T-cell (primary cell): ENCODE data around the gene CDH8. TPM values are rescaled to one million over a fixed set of nuclear protein-coding genes. Genes with fewer than 3 reads are reported as not detected.

Experiments
- ATAC-seq, 4 experiments: fragments of 200-7000 bp in 3 of 4; fragments of 150-1000 bp in 1 of 4; cut with Tn5 transposase; replicated peaks in 1 of 4; 1 replicate in 3 of 4; 2 replicates in 1 of 4; pipeline ENCODE4 v1.10.0; 2021; ENCODE audit warnings: moderate library complexity in 3 of 4, mild to moderate bottlenecking in 2 of 4, moderate number of reproducible peaks in 1 of 4
- CTCF ChIA-PET, 2 donors: fragments of 300-600 bp; sonication (Branson Sonifier 250); formaldehyde crosslinking; loops; one replicate each; lab custom pipeline; 2022; ENCODE audit warnings: antibody characterized with exemption in 2 of 2; lab: Charles Lee
- POLR2A ChIA-PET, 2 donors: fragments of 300-600 bp; sonication (Branson Sonifier 250); formaldehyde crosslinking; loops; one replicate each; lab custom pipeline; 2022; ENCODE audit warnings: antibody characterized with exemption in 2 of 2; lab: Charles Lee
- DNase-seq, 35 experiments: peaks; one replicate each; pipeline versions ENCODE4 v3.0.0 to v3.0.0-alpha.2; 2013 to 2023
- H3K27ac ChIP-seq: one replicate; pipeline ENCODE4 v1.5.1; 2013; ENCODE audit warnings: low read length
- H3K27me3 ChIP-seq, 2 experiments: replicated peaks in 1 of 2; 1 replicate in 1 of 2; 2 replicates in 1 of 2; pipeline versions ENCODE4 v1.6.1 to v1.7.0; 2013; ENCODE audit warnings: low read length in 1 of 2, mixed read lengths in 1 of 2; ENCODE audit not compliant: control insufficient read depth in 2 of 2, insufficient read depth in 2 of 2; ENCODE audit errors: extremely low read depth in 1 of 2
- H3K36me3 ChIP-seq, 2 donors: 1 replicate in 1 of 2; 2 replicates in 1 of 2; pipeline versions ENCODE4 v1.6.1 to v1.7.0; 2013; ENCODE audit warnings: low read length in 1 of 2; ENCODE audit not compliant: control insufficient read depth in 2 of 2, insufficient read depth in 1 of 2; ENCODE audit errors: extremely low read depth in 1 of 2
- H3K4me1 ChIP-seq, 2 experiments: 1 replicate in 1 of 2; 2 replicates in 1 of 2; pipeline versions ENCODE4 v1.6.1 to v1.7.0; 2013; ENCODE audit warnings: low read length in 2 of 2, mixed read lengths in 1 of 2; ENCODE audit not compliant: insufficient read depth in 2 of 2, control insufficient read depth in 1 of 2; ENCODE audit errors: extremely low read depth in 1 of 2
- H3K4me3 ChIP-seq, 2 donors: 1 replicate in 1 of 2; 2 replicates in 1 of 2; pipeline versions ENCODE4 v1.5.1 to v1.7.0; 2013; ENCODE audit warnings: mild to moderate bottlenecking in 2 of 2, low read length in 1 of 2, moderate library complexity in 1 of 2; ENCODE audit not compliant: control insufficient read depth in 1 of 2; ENCODE audit errors: extremely low read depth in 1 of 2
- H3K9me3 ChIP-seq: 2 replicates; pipeline ENCODE4 v1.7.0; 2013
- H3K27ac Mint-ChIP-seq, 2 donors: one replicate each; pipeline ENCODE4 v1.8.0; 2020 to 2021; ENCODE audit warnings: mild to moderate bottlenecking in 2 of 2, mixed read lengths in 2 of 2
- H3K27me3 Mint-ChIP-seq, 2 donors: one replicate each; pipeline ENCODE4 v1.8.0; 2021 to 2022; ENCODE audit warnings: mixed read lengths in 2 of 2
- H3K36me3 Mint-ChIP-seq: one replicate; pipeline ENCODE4 v1.8.0; 2021; ENCODE audit warnings: mixed read lengths
- H3K4me1 Mint-ChIP-seq, 3 donors: one replicate each; pipeline ENCODE4 v1.8.0; 2020 to 2022; ENCODE audit warnings: mixed read lengths in 3 of 3, mild to moderate bottlenecking in 1 of 3
- H3K4me3 Mint-ChIP-seq, 3 donors: one replicate each; pipeline ENCODE4 v1.8.0; 2020 to 2022; ENCODE audit warnings: mild to moderate bottlenecking in 3 of 3, mixed read lengths in 3 of 3, moderate library complexity in 3 of 3
- H3K9me3 Mint-ChIP-seq, 3 donors: one replicate each; pipeline ENCODE4 v1.8.0; 2020 to 2022; ENCODE audit warnings: mixed read lengths in 3 of 3
- WGBS: methylation state at CpG from one replicate; pipeline ENCODE4 v1.1.5; 2013; ENCODE audit warnings: missing lambda C conversion rate; ENCODE audit not compliant: insufficient coverage; 5-methylcytosine and 5-hydroxymethylcytosine counted together
- total RNA-seq, 35 experiments: library from RNA in 6 of 35; stranded (reverse) in 6 of 35; fragments of 120-200 nt in 1 of 35; gene quantifications; one replicate each; pipeline versions ENCODE4 v1.2.1 to v1.2.4 and lab custom pipeline; 2013 to 2026

CDH8 gene
- total RNA-seq (1 to 10 TPM in 1 of 5 donors, under 1 TPM in 1, not detected in 3; 0.39 to 1.0 TPM), total RNA-seq (lab: John Stamatoyannopoulos, UW) (0 to 0.20 (median 0) reads per million in 29 experiments)
- total RNA-seq (2013) = not detected

DNA sequence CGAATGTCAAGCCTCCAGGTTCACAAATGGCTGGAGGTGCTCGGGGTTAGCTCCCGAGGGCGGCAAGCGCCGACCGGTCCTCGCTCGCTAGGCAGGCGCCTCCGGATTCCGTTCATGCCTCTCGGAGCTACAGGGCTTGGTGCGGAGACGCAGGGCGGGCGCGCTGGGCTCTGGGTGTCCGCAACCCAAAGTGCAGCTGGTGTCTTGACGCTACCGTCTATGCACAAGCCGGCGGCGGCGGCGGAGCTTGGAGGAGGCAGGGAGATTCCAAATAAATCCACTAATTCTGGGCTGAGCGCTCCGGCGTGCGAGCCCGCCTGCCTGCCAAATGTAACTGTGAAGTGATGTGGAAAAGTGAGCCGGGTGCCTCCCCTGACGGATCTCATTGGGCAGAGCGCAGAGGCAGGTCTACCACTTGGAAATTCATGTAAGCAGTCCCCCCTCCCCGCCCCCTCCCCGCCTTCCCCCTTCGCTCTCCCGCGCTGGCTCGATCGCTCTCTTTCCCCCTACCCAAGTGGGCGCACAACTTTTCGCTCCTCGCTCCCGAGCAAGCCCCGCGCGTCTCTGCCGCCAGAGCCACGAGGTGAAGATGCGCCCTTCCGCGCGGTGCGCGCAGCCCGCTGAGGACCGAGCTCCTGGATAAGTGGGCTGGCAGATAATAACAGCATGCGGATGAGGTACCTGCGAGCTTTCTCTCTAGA, at the start of gene CDH8:
TSS of gene CDH8 (minus strand) at position 338 of the 701 bp plus-strand sequence. CDS start 15,035 bp downstream, outside the sequence.
- H3K9me3 ChIP-seq = no peaks in the 10 kb centered on the region
- no peak within 1 kb of the TSS for H3K27ac Mint-ChIP-seq
- DNase-seq = no peak
- H3K4me3 Mint-ChIP-seq = no peak within 1 kb of the TSS
- H3K4me1 Mint-ChIP-seq = no peaks in the 10 kb centered on the region
- H3K4me1 ChIP-seq = no peaks in the 10 kb centered on the region
- no peak for ATAC-seq
- peaks cover 12 to 29% of the 10 kb centered on the region in 2 experiments for H3K27me3 ChIP-seq
- peaks cover 13 to 27% (median 14%) of the 10 kb centered on the region in 3 donors for H3K9me3 Mint-ChIP-seq
- WGBS = 11% methylated on average over 43 of the region's 60 CpGs
- H3K4me3 ChIP-seq = no peak within 1 kb of the TSS
- CTCF ChIA-PET = no interaction called here
- H3K36me3 ChIP-seq = no peaks in the 10 kb centered on the region
- peaks cover 18 to 24% of the 10 kb centered on the region in 2 donors for H3K27me3 Mint-ChIP-seq
- POLR2A ChIA-PET = no interaction called here
- no peak within 1 kb of the TSS for H3K27ac ChIP-seq
- H3K36me3 Mint-ChIP-seq = no peaks in the 10 kb centered on the region

DNA sequence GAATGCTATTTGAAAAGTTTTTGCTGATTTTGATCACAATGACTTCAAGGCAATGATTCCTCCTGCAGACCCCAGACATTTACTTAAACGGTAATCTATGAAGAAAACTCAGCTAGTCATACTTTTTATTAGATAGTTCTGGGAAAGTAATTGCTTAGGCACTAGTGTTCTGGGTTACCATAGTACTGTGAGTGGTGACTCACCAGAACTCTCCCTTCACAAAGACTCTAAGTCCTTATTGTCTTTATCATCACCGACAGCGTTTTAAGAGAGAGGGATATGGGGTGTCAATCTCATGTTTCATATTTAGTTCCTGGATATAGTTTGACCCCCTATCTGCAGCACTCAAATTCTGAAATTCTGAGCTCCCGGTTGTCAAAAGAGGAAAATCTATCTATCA, 43.0 kb upstream of the CDH8 start:
- DNase-seq (no peak), ATAC-seq (no peak)
- ChIA-PET CTCF (no interaction called here), POLR2A (no interaction called here)
- no peak overlapping the region for H3K27ac Mint-ChIP-seq
- H3K4me1 ChIP-seq = no peaks in the 10 kb centered on the region
- H3K9me3 Mint-ChIP-seq = peaks cover 6 to 28% (median 22%) of the 10 kb centered on the region in 3 donors
- 80% methylated on average over 1 of the region's 4 CpGs for WGBS
- no peak overlapping the region for H3K27ac ChIP-seq
- H3K36me3 Mint-ChIP-seq = no peaks in the 10 kb centered on the region
- H3K36me3 ChIP-seq = no peaks in the 10 kb centered on the region
- no peaks in the 10 kb centered on the region for H3K9me3 ChIP-seq
- no peak overlapping the region for H3K4me3 ChIP-seq
- H3K27me3 ChIP-seq = no peaks in the 10 kb centered on the region
- no peaks in the 10 kb centered on the region for H3K27me3 Mint-ChIP-seq
- no peak overlapping the region for H3K4me3 Mint-ChIP-seq
- no peaks in the 10 kb centered on the region for H3K4me1 Mint-ChIP-seq

GRCh38 chr16:62077998-62078397, 41.8 kb upstream of the CDH8 start:
- Histone ChIP-seq H3K4me1 (no peaks in the 10 kb centered on the region), H3K36me3 (no peaks in the 10 kb centered on the region), H3K27ac (no peak overlapping the region), H3K4me3 (no peak overlapping the region), H3K27me3 (no peaks in the 10 kb centered on the region), H3K9me3 (no peaks in the 10 kb centered on the region)
- ATAC-seq (no peak), DNase-seq (no peak)
- no peak overlapping the region for H3K4me3 Mint-ChIP-seq
- H3K9me3 Mint-ChIP-seq = peaks cover 10 to 38% (median 24%) of the 10 kb centered on the region in 3 donors
- ChIA-PET CTCF (no interaction called here), POLR2A (no interaction called here)
- no peaks in the 10 kb centered on the region for H3K27me3 Mint-ChIP-seq
- no peak overlapping the region for H3K27ac Mint-ChIP-seq
- H3K4me1 Mint-ChIP-seq = no peaks in the 10 kb centered on the region
- no peaks in the 10 kb centered on the region for H3K36me3 Mint-ChIP-seq
- 38% methylated on average over 2 of the region's 4 CpGs for WGBS

DNA sequence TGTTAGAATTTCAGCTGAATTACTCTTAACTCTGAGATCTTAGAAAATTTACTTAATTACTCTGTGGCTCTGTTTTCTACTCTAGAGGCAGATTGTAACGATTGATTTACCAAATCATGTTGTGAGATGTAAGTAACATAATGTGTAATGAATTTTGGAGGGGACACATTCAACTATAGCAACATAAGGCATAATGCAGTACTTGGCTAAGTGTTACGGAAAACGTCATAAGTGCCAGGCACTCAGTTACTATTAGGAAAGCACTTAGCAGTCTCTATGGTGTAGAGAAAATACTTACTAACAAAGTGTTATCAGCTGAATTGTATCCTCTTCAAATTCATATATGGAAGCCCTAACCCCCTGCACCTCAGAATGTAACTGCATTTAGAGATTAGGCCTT, 40.6 kb upstream of the CDH8 start:
- no peaks in the 10 kb centered on the region for H3K9me3 ChIP-seq
- Mint-ChIP-seq H3K27ac (no peak overlapping the region), H3K27me3 (no peaks in the 10 kb centered on the region), H3K36me3 (no peaks in the 10 kb centered on the region), H3K9me3 (peaks cover 19 to 33% (median 19%) of the 10 kb centered on the region in 3 donors), H3K4me3 (no peak overlapping the region), H3K4me1 (no peaks in the 10 kb centered on the region)
- H3K27ac ChIP-seq = no peak overlapping the region
- ChIA-PET CTCF (no interaction called here), POLR2A (interaction anchor here in 1 of 2 donors (0.5 kb wide), 1 partner anchor 25 kb away, joined by 3 read pairs; no protein-coding TSS in a partner anchor)
- no peak overlapping the region for H3K4me3 ChIP-seq
- no peak for DNase-seq
- H3K4me1 ChIP-seq = no peaks in the 10 kb centered on the region
- no peak for ATAC-seq
- no CpG with 5 or more reads among the region's 3 CpGs for WGBS
- no peaks in the 10 kb centered on the region for H3K27me3 ChIP-seq
- no peaks in the 10 kb centered on the region for H3K36me3 ChIP-seq

DNA sequence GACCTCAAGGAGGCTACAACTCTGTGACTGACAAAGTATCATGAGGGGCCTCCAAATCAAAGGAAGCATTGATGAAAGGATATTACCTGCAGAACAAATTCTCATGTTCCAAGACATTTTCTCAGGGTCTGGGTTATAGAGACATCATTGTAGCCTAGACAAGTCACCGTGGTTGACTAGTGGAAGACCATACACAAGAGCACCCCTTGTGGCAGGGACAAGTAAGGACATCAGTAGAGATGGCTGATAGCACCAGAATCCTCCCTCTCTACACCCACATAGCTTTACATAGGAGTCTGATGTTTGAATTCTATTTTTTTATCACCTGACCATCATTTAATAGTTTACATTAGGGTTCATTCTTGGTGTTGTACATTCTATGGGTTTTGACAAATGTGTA, 32.5 kb upstream of the CDH8 start:
- Mint-ChIP-seq H3K9me3 (peaks cover 19 to 29% (median 24%) of the 10 kb centered on the region in 3 donors), H3K4me1 (no peaks in the 10 kb centered on the region), H3K27ac (no peak overlapping the region), H3K4me3 (no peak overlapping the region), H3K27me3 (no peaks in the 10 kb centered on the region), H3K36me3 (no peaks in the 10 kb centered on the region)
- no peak overlapping the region for H3K27ac ChIP-seq
- DNase-seq = no peak
- CTCF ChIA-PET = no interaction called here
- no peak for ATAC-seq
- no peaks in the 10 kb centered on the region for H3K27me3 ChIP-seq
- no peaks in the 10 kb centered on the region for H3K36me3 ChIP-seq
- H3K4me3 ChIP-seq = no peak overlapping the region
- H3K4me1 ChIP-seq = no peaks in the 10 kb centered on the region
- no peaks in the 10 kb centered on the region for H3K9me3 ChIP-seq
- WGBS = no CpG with 5 or more reads among the region's 1 CpG
- POLR2A ChIA-PET = no interaction called here

GRCh38 chr16:62067981-62068380, 31.7 kb upstream of the CDH8 start:
- DNase-seq (no peak), ATAC-seq (no peak)
- Histone ChIP-seq H3K27me3 (no peaks in the 10 kb centered on the region), H3K27ac (no peak overlapping the region), H3K9me3 (no peaks in the 10 kb centered on the region), H3K36me3 (no peaks in the 10 kb centered on the region), H3K4me3 (no peak overlapping the region), H3K4me1 (no peaks in the 10 kb centered on the region)
- ChIA-PET CTCF (no interaction called here), POLR2A (no interaction called here)
- no peak overlapping the region for H3K27ac Mint-ChIP-seq
- WGBS = no CpG with 5 or more reads among the region's 1 CpG
- no peaks in the 10 kb centered on the region for H3K27me3 Mint-ChIP-seq
- no peaks in the 10 kb centered on the region for H3K36me3 Mint-ChIP-seq
- H3K4me3 Mint-ChIP-seq = no peak overlapping the region
- H3K4me1 Mint-ChIP-seq = no peaks in the 10 kb centered on the region
- H3K9me3 Mint-ChIP-seq = peaks cover 22 to 29% (median 24%) of the 10 kb centered on the region in 3 donors
